Stimulated activated naive CD4-positive, alpha-beta T cell (primary cell): ENCODE measurements around the gene BCL11B.

Experiments used
- DNase-seq, 6 experiments: peaks; one replicate each; lab custom pipeline; 2025; lab: John Stamatoyannopoulos, UW

Gene BCL11B

GRCh38 chr14:99255621-99256482 lies 16.1 kb downstream of the BCL11B start:
- DNase-seq, result peak in 1 of 6 experiments; percentile 33

GRCh38 chr14:99254328-99255009 lies 17.5 kb downstream of the BCL11B start:
- DNase-seq, result no peak

- DNase-seq, result no peak
Measured at GRCh38 chr14:99253890-99254289, 18.1 kb downstream of the BCL11B start.

- peak in 3 of 6 experiments; percentile 55 to 67 (median 58) for DNase-seq
Measured at GRCh38 chr14:99252940-99253868, 18.8 kb downstream of the BCL11B start.

GRCh38 chr14:99252443-99252939 lies 19.5 kb downstream of the BCL11B start:
- no peak for DNase-seq

GRCh38 chr14:99251721-99252120 lies 20.3 kb downstream of the BCL11B start:
- no peak for DNase-seq

GRCh38 chr14:99250636-99251208 lies 21.3 kb downstream of the BCL11B start:
- peak in 3 of 6 experiments; percentile 32 to 57 (median 48) for DNase-seq

GRCh38 chr14:99249389-99249788 lies 22.6 kb downstream of the BCL11B start:
- DNase-seq, result no peak

GRCh38 chr14:99248761-99249171 lies 23.2 kb downstream of the BCL11B start:
- no peak for DNase-seq

GRCh38 chr14:99247772-99248171 lies 24.2 kb downstream of the BCL11B start:
- no peak for DNase-seq

- DNase-seq, result peak in 1 of 6 experiments; percentile 33
Measured at GRCh38 chr14:99247101-99247729, 24.8 kb downstream of the BCL11B start.

GRCh38 chr14:99246536-99247097 lies 25.4 kb downstream of the BCL11B start:
- DNase-seq, result peak in 5 of 6 experiments; percentile 55 to 79 (median 72)

- DNase-seq, result peak in 1 of 6 experiments; percentile 38
Measured at GRCh38 chr14:99245564-99246511, 26.2 kb downstream of the BCL11B start.

GRCh38 chr14:99244941-99245563 lies 26.9 kb downstream of the BCL11B start:
- DNase-seq, result no peak

- peak in 1 of 6 experiments; percentile 74 for DNase-seq
Measured at GRCh38 chr14:99244367-99244901, 27.6 kb downstream of the BCL11B start.

- DNase-seq, result peak in 4 of 6 experiments; percentile 36 to 75 (median 66)
Measured at GRCh38 chr14:99242816-99243721, 28.9 kb downstream of the BCL11B start.

GRCh38 chr14:99242238-99242637 lies 29.8 kb downstream of the BCL11B start:
- no peak for DNase-seq
